ENCODE results near the gene TCP11L1.
"Not testable (repeated sequence)": the region's sequence is repeated elsewhere in the genome, so short reads cannot be mapped to it uniquely, and the experiment has no call there.

Gene TCP11L1

GRCh38 chr11:33065445-33066178, 26.2 kb downstream of the TCP11L1 start:
- DNase-seq (ENCODE audit: low spot score), result peak; percentile 71

- no peak for DNase-seq (ENCODE audit: low spot score)
Observed at GRCh38 chr11:33067294-33067693, 27.9 kb downstream of the TCP11L1 start.

GRCh38 chr11:33068611-33069340, 29.4 kb downstream of the TCP11L1 start:
- DNase-seq (ENCODE audit: low spot score), result no peak

GRCh38 chr11:33072465-33072864, 33.1 kb downstream of the TCP11L1 start:
- no peak for DNase-seq (ENCODE audit: low spot score)

- no peak for DNase-seq (ENCODE audit: low spot score)
Observed at GRCh38 chr11:33083918-33084317, 44.5 kb downstream of the TCP11L1 start.

GRCh38 chr11:33086017-33086416, 46.6 kb downstream of the TCP11L1 start:
- no peak for DNase-seq (ENCODE audit: low spot score)

GRCh38 chr11:33089776-33090175, 50.4 kb downstream of the TCP11L1 start:
- no peak for DNase-seq (ENCODE audit: low spot score)

- no peak for DNase-seq (ENCODE audit: low spot score)
Observed at GRCh38 chr11:33094157-33094556, 54.8 kb downstream of the TCP11L1 start.

- DNase-seq (ENCODE audit: low spot score), result no peak
Observed at GRCh38 chr11:33103836-33104235, 64.5 kb downstream of the TCP11L1 start.

- DNase-seq (ENCODE audit: low spot score), result no peak
Observed at GRCh38 chr11:33109294-33109895, 70.0 kb downstream of the TCP11L1 start.

- no peak for DNase-seq (ENCODE audit: low spot score)
Observed at GRCh38 chr11:33110083-33110482, 70.7 kb downstream of the TCP11L1 start.

GRCh38 chr11:33116535-33116934, 77.2 kb downstream of the TCP11L1 start:
- no peak for DNase-seq (ENCODE audit: low spot score)

GRCh38 chr11:33122696-33123095, 83.3 kb downstream of the TCP11L1 start:
- not testable (repeated sequence) for DNase-seq (ENCODE audit: low spot score)
